Sigmoid colon (tissue), 3 donors: Measurements from ENCODE around the gene CXorf65.

Experiments
- CTCF ChIP-seq, 4 experiments: fragments of 450-650 bp in 3 of 4; fragments of 200-600 bp in 1 of 4; IDR thresholded peaks; one replicate each; pipeline ENCODE4 v1.5.1; 2016 to 2019; ENCODE audit warnings: antibody characterized with exemption in 4 of 4, mild to moderate bottlenecking in 3 of 4, moderate library complexity in 2 of 4
- POLR2A ChIP-seq, 2 donors: fragments of 450-650 bp; IDR thresholded peaks; one replicate each; pipeline ENCODE4 v1.6.1; 2016; ENCODE audit warnings: antibody characterized with exemption in 2 of 2, mild to moderate bottlenecking in 2 of 2, moderate library complexity in 2 of 2

GRCh38 chrX:71144651-71145050 lies 38.1 kb upstream of the CXorf65 start, which contains the start of gene NLGN3:
- no peak for TF ChIP-seq CTCF (IDR thresholded peaks at IDR 0.05)
- TF ChIP-seq POLR2A (IDR thresholded peaks at IDR 0.05): no peak
